GM21423 (cell line): ENCODE measurements around the gene ARFGAP1.

Source experiments
- ATAC-seq: cut with Tn5 transposase; IDR thresholded peaks from one replicate; pipeline ENCODE4 v1.9.1; 2021; ENCODE audit warnings: mild to moderate bottlenecking, moderate library complexity; ENCODE audit not compliant: unreplicated experiment

Gene ARFGAP1

DNA sequence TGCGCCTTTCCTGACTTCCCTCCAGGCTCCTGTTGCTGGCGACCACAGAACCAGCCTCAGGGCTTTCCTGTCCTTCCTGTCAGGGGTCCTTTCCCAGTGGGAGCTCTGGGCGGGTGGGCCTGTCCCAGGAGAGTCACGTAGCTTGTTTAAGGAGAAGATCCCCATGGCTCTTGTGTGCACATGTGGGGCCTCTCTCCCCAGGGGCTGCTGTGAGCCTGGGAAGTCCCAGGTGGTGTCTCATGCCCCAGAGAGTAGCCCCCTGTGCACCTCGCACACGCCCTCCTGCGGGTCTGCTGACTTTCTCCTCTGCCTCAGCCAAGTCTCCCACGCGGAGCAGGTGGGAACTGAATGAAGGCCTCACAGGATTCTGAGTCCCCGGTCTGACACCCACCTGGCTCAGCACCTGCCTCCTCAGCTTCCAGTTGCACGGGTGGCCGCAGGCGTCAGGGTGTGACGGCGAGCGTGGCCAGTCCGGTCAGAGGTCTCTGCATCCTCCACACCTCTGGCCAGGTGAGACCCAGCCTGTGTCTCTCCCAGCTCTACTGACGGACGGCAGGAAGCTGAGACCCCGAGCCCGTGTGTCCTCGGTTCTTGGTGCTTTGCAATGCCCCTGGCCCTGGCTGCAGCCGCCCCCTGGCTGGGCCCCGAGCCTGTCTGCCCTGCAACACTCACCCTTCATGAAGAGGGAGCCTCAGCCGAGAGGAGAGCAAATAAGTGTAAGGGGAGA is 12.7 kb upstream of the ARFGAP1 start:
- ATAC-seq, result no peak

GRCh38 chr20:63260521-63260920 is 12.1 kb upstream of the ARFGAP1 start:
- no peak for ATAC-seq

DNA sequence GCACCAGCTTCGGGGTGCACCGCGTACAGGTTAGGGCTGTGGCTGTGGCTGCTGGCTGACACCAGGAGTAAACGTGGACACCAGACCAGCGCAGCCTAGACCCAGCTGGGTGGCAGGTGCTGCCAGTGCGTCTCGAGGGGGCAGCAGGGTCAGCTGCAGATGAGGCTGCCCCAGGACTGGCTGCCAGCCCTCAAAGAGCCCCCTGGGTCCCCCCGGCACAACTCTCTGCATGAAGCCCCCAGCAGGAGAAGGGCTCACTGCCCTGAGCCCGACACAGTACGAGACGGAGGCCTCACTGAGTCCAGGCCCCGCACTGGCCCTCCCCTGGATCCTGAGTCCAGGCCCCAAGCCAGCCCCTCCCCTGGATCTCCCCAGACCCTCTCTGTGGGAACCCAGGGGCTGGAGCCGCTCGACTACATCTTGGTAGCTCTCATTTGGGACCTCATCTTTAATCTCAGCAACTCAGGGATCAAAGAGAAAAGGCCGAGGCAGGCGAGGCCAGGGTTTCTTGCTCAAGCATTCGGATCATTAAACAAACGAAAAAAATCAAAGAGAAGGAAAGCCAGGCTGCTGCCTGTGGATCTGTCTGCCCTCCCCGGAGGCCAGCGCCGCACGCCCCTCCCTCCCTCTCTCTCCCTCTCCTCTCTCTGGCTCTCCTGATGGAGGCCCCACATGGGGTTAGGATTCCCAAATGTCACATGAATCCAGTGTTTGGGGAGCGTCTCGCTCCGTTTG is 11.4 kb upstream of the ARFGAP1 start:
- no peak for ATAC-seq

DNA sequence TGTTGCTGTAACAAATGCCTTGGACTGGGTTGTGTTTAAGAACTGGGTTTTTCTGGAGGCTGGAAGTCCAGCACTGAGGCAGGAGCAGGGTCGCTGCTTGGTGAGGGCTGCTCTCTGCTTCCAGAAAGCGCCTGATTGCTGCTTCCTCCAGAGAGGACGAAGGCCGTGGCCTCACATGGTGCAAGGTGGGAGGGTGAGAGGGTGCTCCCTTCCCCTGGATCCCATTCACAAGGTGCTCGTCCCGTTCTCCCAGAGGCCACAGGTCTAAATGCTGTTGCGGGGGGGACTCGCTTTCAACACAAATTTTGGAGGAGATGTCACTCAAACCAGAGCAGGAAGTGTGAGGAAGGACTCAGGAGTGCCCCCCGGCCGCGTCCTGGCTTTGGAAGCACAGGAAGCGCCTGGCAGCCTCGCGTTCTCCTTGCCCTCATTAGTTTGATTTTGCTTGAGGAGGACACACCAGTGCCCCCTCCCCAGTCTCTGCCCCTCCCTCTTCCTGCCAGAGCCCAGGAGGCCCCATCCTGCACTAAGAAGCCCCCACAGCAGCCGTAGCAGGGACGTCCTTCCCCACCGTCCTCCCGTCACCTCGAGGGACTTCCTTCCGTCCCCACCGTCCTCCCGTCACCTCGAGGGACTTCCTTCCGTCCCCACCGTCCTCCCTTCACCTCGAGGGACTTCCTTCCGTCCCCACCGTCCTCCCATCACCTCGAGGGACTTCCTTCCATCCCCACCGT is 10.7 kb upstream of the ARFGAP1 start:
- no peak for ATAC-seq

DNA sequence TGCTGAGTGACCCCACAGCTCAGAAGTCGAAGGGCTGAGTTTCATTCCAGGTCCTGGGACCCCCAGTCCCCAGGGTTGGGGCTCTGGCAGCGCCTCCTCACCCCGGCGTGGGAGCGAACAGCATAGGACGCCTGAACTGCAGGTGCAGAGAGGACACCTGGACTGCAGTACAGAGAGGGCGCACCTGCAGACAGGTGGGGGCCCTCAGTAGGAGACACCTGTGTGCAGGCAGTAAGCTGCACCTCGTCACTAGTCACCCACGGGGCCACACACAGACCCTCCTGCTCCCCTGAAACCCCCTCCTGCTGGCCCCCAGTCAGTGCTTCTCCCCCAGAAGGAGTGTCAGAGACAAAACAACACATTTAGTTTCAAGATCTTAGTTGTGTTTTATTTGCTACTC is 9.8 kb upstream of the ARFGAP1 start:
- no peak for ATAC-seq

GRCh38 chr20:63264000-63264399 is 8.6 kb upstream of the ARFGAP1 start:
- no peak for ATAC-seq

- no peak for ATAC-seq
These were observed 8.1 kb upstream of the ARFGAP1 start for GRCh38 chr20:63264519-63264918.

GRCh38 chr20:63265891-63266515 is 6.6 kb upstream of the ARFGAP1 start:
- no peak for ATAC-seq

DNA sequence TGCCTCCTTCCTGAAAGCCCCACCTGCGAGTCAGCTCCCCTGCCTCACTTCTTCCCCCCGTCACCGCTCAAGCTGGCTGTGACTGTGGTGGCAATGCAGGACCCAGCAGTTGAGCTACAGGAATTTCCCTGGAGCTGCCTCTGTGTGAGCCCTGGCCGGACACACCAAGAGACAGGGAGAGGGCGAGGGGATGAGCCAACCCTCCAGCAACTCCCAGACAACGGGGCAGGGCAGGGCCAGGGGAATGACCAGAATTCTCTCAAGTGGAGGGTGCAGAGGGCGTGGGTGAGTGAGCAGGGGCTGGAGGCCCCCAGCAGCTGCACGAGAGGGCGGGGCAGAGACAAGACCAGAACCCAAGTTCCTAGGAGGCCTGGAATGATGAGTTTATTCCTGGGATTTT is 4.9 kb upstream of the ARFGAP1 start:
- no peak for ATAC-seq

- ATAC-seq, result no peak
These were observed 4.4 kb upstream of the ARFGAP1 start for GRCh38 chr20:63268256-63268655.

- ATAC-seq, result no peak
These were observed 3.8 kb upstream of the ARFGAP1 start for GRCh38 chr20:63268671-63269439.

DNA sequence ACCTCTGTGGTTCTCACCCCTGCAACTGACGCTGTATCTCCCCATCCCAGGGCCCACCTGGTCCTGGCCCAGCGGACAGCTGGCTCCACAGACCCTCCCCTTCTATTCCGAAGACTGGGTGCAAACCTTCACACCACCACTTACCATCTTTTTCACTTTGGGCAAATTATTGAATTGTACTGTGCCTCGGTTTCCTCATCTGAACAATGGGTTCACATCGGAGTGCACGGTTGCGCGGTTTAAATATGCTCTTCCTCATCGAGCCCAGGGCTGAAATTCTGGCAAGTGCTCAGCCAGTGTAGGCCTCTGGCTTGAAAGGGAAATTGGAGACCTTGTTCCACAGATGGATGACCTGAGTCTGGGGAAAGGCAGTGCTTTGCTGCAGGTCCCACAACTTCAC is 2.9 kb upstream of the ARFGAP1 start:
- ATAC-seq, result no peak

DNA sequence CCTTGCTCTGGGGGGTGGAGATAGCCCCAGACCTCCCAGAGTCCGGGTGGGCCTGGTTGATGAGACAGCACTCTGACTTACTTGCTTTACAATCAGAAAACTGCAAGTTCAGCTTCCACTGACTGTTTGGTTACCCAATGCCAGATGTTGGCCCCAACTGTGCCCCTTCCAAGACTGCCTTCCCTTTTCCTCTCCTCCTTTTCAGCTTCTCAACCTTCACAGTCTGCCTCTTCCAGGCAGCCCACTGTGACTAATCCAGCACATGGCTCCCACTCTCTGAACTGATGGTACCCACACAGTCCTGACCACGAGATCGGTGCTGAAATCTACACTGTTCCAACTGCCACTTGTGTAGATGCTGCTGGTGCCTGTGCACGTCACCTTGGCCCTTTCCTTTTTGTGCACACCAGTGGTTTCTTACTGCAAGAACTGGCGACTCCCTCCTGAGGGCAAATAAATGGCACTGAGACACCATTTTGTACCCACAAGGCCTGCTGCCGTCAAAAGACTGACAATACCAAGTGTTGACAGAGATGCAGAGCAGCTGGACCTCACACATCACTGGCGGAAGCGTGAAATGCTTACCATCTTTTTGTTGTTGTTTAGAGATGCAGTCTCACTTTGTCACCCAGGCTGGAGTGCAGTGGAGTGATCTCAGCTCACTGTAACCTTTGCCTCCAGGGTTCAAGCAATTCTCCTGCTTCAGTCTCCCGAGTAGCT is 1.8 kb upstream of the ARFGAP1 start:
- no peak for ATAC-seq

DNA sequence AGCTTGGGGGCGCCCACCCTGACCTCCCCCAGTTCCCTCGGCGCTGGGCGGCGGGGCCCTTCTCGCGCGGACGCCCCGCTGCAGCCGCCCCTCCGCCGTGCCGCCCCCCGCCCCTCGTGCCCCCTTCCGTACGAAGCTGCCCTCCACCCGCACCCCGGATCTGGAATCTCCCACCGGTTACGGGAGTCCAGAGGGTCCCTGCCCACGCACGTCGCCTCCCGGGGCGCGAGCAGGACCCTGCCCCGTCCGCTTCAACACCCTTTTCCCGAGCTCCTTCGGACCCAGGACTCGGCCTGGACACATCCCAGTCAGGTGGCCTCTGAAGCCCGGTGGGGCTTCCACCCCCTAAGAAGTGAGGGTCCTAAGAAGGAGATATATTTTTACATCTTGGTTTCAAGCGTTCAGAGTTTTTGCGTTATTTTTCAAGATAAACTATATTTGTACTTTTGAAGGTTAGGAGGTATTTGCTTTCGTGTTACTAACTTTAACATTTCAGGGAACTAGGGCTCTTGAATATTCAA is 506 bp downstream of the ARFGAP1 start:
- no peak for ATAC-seq

- no peak for ATAC-seq
These were observed 1.2 kb downstream of the ARFGAP1 start for GRCh38 chr20:63273635-63274380.

DNA sequence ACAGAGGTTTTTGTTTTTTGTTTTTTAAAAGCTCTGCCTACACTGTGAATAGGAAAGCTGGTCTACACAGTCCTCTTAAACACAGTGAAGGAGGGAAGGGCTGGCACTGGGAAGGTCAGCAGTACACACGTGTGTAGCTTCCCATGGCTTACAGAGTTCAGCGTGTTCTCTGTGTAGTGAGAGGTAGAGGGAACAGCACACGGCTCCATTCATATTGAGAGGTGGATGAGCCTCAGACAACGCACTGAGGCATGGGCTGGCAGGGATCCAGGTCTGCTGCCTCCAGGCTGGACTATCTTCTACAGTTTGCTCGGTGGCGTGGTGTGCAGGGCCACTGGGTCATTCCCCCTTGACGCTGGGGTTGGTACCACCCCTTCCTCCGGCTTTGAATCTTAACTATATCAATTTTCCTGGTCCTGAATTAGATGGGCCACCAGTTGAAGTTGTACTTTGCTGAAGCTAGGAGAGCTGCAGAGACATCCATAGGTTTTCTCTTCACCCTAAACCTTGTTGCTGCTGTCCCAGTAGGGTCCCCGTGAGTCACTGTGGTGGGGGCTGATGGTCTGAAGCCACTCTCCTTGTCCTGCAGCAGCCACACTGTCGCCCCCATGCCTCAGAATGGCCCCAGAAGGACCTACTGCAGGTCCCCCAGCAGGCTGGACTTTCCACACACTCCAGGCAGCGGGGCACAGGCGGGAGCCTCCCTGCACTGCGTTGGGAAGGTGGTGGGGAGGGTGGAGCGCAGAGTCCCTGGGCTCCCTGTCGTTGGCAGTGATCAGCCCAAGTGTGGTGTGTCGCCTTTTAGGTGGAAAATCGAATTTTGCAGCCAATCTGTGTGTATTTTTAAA is 2.0 kb downstream of the ARFGAP1 start:
- ATAC-seq, result no peak

GRCh38 chr20:63275825-63276224 is 3.2 kb downstream of the ARFGAP1 start:
- ATAC-seq, result no peak

DNA sequence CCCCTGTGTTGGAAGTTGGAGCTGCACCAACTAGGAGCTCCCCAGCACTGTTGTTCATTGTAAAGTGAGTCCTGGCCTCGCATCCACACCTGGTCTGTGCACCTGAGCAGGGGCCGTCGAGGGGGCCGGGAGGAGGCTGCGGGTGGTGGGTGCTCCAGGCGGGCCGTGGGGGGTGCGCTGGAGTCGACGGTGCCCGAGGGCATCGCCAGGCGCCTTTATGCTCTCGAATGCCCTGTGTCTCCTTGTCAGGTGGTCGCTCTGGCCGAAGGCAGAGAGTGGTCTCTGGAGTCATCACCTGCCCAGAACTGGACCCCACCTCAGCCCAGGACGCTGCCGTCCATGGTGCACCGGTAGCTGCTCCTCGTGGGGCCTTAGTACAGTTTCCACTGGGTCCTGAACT is 4.3 kb downstream of the ARFGAP1 start:
- ATAC-seq, result no peak
